Measurements from ENCODE around the gene MLXIP.
"Not testable (repeated sequence)": the region's sequence is repeated elsewhere in the genome, so short reads cannot be mapped to it uniquely, and the experiment has no call there.

The MLXIP gene

DNA sequence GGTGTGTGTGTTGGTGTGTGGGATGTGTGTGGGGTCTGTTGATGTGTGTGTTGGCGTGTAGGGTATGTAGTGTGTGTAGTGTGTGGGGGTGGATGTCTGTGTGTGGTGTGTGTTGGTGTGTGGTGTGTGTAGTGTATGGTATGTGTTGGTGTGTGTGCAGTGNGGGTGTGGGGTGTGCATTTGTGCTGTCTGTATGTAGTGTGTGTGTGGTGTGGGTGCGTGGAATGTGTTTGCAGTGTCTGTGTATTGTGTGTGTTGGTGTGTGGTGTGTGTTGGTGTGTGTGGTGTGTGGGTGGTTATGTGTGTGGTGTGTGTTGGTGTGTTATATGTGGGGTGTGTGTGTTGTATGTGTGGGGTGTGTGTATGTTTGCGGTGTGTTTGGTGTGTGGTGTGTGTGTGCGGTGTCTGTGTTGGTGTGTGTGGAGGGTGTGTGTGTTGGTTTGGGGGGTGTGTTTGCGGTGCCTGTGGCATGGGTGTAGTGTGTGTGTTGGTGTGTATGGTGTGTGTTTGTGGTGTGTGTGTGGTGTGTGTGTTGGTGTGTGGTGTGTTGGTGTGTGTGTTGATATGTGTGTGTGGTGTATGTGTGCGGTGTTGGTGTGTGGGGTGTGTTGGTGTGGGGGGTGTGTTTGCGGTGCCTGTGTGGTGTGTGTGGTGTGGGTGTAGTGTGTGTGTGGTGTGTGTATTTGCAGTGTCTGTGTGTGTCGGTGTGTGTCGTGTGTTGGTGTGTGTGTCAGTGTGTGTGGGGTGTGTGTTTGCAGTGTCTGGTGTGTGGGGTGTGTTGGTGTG lies 14.7 kb downstream of the MLXIP start:
- ATAC-seq (replicated peaks) (no peak), DNase-seq (no peak)
- H3K27me3 Mint-ChIP-seq, result no peaks in the 10 kb centered on the region
- peaks cover 8 to 26% of the 10 kb centered on the region in 2 donors for H3K36me3 Mint-ChIP-seq
- no peak overlapping the region for H3K4me3 Mint-ChIP-seq
- H3K4me1 Mint-ChIP-seq, result peaks cover 26 to 31% of the 10 kb centered on the region in 2 donors
- H3K9me3 Mint-ChIP-seq, result no peaks in the 10 kb centered on the region
- no peak overlapping the region for H3K27ac Mint-ChIP-seq

GRCh38 chr12:122094137-122094734 lies 15.7 kb downstream of the MLXIP start:
- Mint-ChIP-seq H3K27ac (no peak overlapping the region), H3K9me3 (no peaks in the 10 kb centered on the region)

GRCh38 chr12:122094735-122095631 lies 16.4 kb downstream of the MLXIP start:
- Mint-ChIP-seq H3K4me3 (no peak overlapping the region), H3K36me3 (peaks cover 9 to 21% of the 10 kb centered on the region in 2 donors), H3K4me1 (peaks cover 34 to 38% of the 10 kb centered on the region in 2 donors), H3K27ac (no peak overlapping the region), H3K9me3 (no peaks in the 10 kb centered on the region), H3K27me3 (no peaks in the 10 kb centered on the region)
- ATAC-seq (replicated peaks) (no peak), DNase-seq (no peak)

More at GRCh38 chr12:122094137-122094734, 15.7 kb downstream of the MLXIP start:
- H3K27me3 Mint-ChIP-seq, result no peaks in the 10 kb centered on the region
- H3K36me3 Mint-ChIP-seq, result peaks cover 9 to 24% of the 10 kb centered on the region in 2 donors
- H3K4me3 Mint-ChIP-seq, result no peak overlapping the region
- H3K4me1 Mint-ChIP-seq, result peaks cover 29 to 35% of the 10 kb centered on the region in 2 donors
- DNase-seq (no peak), ATAC-seq (replicated peaks) (no peak)

DNA sequence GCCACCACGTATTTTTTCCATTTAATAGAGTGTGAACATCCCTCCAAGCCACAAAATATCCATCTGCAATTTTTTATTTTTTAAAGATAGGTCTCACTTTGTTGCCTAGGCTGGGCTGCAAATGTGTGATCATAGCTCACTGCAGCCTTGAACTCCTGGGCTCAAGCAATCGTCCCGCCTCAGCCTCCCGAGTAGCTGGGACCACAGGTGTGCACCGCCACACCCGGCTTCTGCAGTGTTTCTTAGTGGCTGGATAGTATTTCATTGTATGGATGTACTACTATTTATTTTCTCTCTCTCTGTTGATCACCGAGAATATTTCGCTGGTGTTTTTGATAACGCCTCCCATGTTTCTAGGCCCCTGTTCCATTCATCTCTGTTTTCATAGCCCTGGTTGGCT lies 17.5 kb downstream of the MLXIP start:
- DNase-seq (no peak), ATAC-seq (replicated peaks) (no peak)
- Mint-ChIP-seq H3K9me3 (no peaks in the 10 kb centered on the region), H3K36me3 (peaks cover 7 to 17% of the 10 kb centered on the region in 2 donors), H3K4me1 (peaks cover 32 to 42% of the 10 kb centered on the region in 2 donors), H3K4me3 (no peak overlapping the region), H3K27ac (no peak overlapping the region), H3K27me3 (no peaks in the 10 kb centered on the region)

GRCh38 chr12:122096591-122097149 lies 18.1 kb downstream of the MLXIP start:
- no peaks in the 10 kb centered on the region for H3K9me3 Mint-ChIP-seq
- H3K27ac Mint-ChIP-seq, result no peak overlapping the region
- no peak overlapping the region for H3K4me3 Mint-ChIP-seq
- ATAC-seq (replicated peaks), result no peak
- H3K36me3 Mint-ChIP-seq, result peaks cover 7 to 17% of the 10 kb centered on the region in 2 donors
- no peaks in the 10 kb centered on the region for H3K27me3 Mint-ChIP-seq
- no peak for DNase-seq
- H3K4me1 Mint-ChIP-seq, result peaks cover 34 to 46% of the 10 kb centered on the region in 2 donors

DNA sequence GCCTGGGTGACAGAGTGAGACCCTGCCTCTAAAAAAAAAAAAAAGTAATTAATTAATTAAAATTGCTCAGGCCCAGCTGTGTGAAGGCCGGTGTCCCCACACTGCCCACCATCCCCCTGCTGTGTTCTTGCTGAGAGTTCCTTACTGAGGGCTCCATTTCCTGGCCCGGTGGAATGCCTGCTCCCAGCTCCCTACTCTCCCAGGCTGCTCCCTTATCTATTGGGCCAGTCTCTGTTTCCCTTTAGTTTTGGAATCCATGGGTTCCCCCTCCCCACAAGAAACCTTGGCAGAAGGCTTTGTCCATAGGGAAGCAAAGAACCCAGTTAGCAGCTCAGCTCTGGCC lies 19.0 kb downstream of the MLXIP start:
- H3K27ac Mint-ChIP-seq, result peak overlapping the region; percentile 72
- peaks cover 7 to 17% of the 10 kb centered on the region in 2 donors for H3K36me3 Mint-ChIP-seq
- peaks cover 34 to 48% of the 10 kb centered on the region in 2 donors for H3K4me1 Mint-ChIP-seq
- H3K9me3 Mint-ChIP-seq, result no peaks in the 10 kb centered on the region
- H3K4me3 Mint-ChIP-seq, result no peak overlapping the region
- H3K27me3 Mint-ChIP-seq, result no peaks in the 10 kb centered on the region
- no peak for ATAC-seq (replicated peaks)
- DNase-seq, result no peak

DNA sequence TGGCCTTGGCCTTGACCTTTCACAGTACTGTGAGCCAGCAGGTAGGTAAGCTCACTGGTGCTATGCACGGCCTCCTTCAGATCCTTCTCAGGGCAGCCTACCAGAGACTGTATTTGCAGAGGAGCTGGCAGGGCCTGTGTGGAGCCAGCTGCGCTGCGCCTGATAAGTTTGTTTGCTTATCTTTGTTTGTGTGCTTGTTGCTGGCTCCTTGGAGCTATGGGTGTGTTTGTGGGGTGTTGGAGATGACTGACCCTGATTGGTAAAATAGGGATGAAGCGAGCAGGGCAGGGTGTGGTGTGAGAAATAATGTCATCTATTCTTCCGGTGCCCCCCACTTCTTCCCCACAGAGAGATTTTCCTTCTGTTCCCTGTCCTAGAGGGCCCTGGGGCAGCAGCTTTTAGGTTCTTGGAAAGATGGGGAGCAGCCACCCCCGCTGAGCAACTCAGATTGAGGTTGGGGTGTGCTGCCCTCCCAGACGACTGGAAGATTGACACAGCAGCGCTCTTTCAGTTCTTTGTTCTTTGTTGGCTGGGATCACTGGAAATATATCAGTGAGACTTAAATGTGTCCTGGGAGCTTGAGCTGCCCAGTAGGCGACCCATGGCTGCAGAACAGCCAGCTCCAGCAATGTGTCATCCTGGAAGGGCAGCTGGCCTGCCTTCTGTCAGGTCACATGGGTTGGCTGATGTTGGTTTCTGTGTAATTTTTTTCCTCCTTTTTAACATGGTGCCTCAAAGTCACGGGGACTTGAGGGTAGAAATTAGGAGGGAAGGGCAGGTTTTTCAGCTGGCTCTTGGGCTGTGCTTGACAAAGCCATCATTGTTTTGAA lies 19.6 kb downstream of the MLXIP start:
- Mint-ChIP-seq H3K36me3 (peaks cover 7 to 17% of the 10 kb centered on the region in 2 donors), H3K27ac (peak overlapping the region; percentile 72), H3K27me3 (no peaks in the 10 kb centered on the region), H3K9me3 (no peaks in the 10 kb centered on the region), H3K4me1 (peaks cover 37 to 52% of the 10 kb centered on the region in 2 donors), H3K4me3 (no peak overlapping the region)
- DNase-seq (no peak), ATAC-seq (replicated peaks) (peak in 1 of 2 donors; percentile 38)

DNA sequence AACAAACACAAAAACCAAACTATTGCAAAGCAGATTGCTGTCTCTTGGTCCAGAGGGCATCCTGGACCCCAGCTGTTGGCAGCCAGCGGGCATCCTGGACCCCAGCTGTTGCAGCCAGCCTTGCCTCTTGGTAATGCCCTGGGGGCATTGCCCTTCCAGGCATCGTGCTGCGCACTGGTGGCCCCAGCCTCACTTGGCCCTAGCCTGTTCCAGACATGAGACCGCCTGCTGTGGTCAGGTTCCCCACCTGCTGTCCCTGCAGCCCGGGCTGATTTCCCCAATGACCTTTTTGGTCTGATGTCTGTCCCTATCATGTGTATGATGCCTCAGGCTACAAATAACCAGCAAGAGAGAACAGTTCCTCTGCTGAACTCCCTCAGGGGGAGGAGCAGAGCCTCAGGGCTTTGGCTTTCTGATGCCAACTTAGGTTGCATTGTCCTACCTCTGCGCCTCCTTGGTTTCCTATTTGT lies 20.8 kb downstream of the MLXIP start:
- Mint-ChIP-seq H3K27ac (peak overlapping the region; percentile 67), H3K27me3 (no peaks in the 10 kb centered on the region), H3K4me3 (peak overlapping the region in 1 of 2 donors; percentile 59), H3K4me1 (peaks cover 39 to 56% of the 10 kb centered on the region in 2 donors), H3K9me3 (no peaks in the 10 kb centered on the region), H3K36me3 (peaks cover 7 to 19% of the 10 kb centered on the region in 2 donors)
- DNase-seq (no peak), ATAC-seq (replicated peaks) (peak; percentile 76 to 78)

GRCh38 chr12:122099856-122100255 lies 21.3 kb downstream of the MLXIP start:
- Mint-ChIP-seq H3K9me3 (no peaks in the 10 kb centered on the region), H3K36me3 (peaks cover 9 to 20% of the 10 kb centered on the region in 2 donors), H3K4me3 (peak overlapping the region; percentile 58 to 59), H3K4me1 (peaks cover 42 to 61% of the 10 kb centered on the region in 2 donors), H3K27me3 (no peaks in the 10 kb centered on the region), H3K27ac (peak overlapping the region; percentile 34)
- ATAC-seq (replicated peaks) (peak; percentile 33 to 34), DNase-seq (no peak)

DNA sequence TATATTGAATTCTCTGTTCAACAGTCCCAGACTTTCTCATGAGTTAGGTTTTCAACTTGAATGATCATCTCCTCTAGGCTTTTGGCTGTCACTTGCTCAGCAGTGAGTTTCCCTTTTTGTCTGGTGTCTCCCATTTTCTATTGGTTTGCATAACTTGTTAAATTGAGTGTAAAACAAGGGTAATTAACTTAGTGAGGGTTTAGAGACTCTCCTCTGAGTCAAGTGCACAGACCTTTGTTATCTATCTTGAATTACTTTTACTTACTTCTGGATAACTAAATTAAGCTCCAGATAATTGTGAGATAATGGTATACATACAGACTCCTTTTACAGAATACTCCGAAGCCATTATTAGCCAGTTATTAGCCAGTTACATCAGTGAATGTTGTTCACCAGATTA lies 22.0 kb downstream of the MLXIP start:
- DNase-seq (no peak), ATAC-seq (replicated peaks) (no peak)
- Mint-ChIP-seq H3K27ac (no peak overlapping the region), H3K9me3 (no peaks in the 10 kb centered on the region), H3K4me3 (no peak overlapping the region), H3K4me1 (peaks cover 44 to 68% of the 10 kb centered on the region in 2 donors), H3K36me3 (peaks cover 9 to 20% of the 10 kb centered on the region in 2 donors), H3K27me3 (no peaks in the 10 kb centered on the region)

GRCh38 chr12:122102331-122102730 lies 23.8 kb downstream of the MLXIP start:
- H3K27me3 Mint-ChIP-seq, result no peaks in the 10 kb centered on the region
- H3K4me1 Mint-ChIP-seq, result peaks cover 51 to 80% of the 10 kb centered on the region in 2 donors
- ATAC-seq (replicated peaks) (no peak), DNase-seq (no peak)
- H3K9me3 Mint-ChIP-seq, result no peaks in the 10 kb centered on the region
- H3K36me3 Mint-ChIP-seq, result peaks cover 8 to 16% of the 10 kb centered on the region in 2 donors
- no peak overlapping the region for H3K4me3 Mint-ChIP-seq
- no peak overlapping the region for H3K27ac Mint-ChIP-seq

- Mint-ChIP-seq H3K9me3 (no peaks in the 10 kb centered on the region), H3K36me3 (peaks cover 5 to 10% of the 10 kb centered on the region in 2 donors), H3K27ac (peak overlapping the region; percentile 76), H3K4me1 (peaks cover 39 to 75% of the 10 kb centered on the region in 2 donors), H3K4me3 (peak overlapping the region; percentile 32 to 53), H3K27me3 (no peaks in the 10 kb centered on the region)
- peak; percentile 37 for DNase-seq
- peak; percentile 84 to 88 for ATAC-seq (replicated peaks)
Observed at GRCh38 chr12:122104844-122105243, 26.3 kb downstream of the MLXIP start.

- H3K9me3 Mint-ChIP-seq, H3K27me3 Mint-ChIP-seq, DNase-seq, H3K36me3 Mint-ChIP-seq: not testable (repeated sequence)
- peak overlapping the region; percentile 76 for H3K27ac Mint-ChIP-seq
- ATAC-seq (replicated peaks), result peak; percentile 28 to 29
- peak overlapping the region; percentile 32 to 56 for H3K4me3 Mint-ChIP-seq
- H3K4me1 Mint-ChIP-seq, result peaks cover 37 to 70% of the 10 kb centered on the region in 2 donors
Observed at GRCh38 chr12:122105496-122105895, 26.9 kb downstream of the MLXIP start.
